Inferior parietal cortex (tissue), 1 donor: Measurements from ENCODE around the gene TRANK1.
"Not testable (repeated sequence)": the region's sequence is repeated elsewhere in the genome, so short reads cannot be mapped to it uniquely, and the experiment has no call there.

Experiments used
- DNase-seq: peaks from one replicate; pipeline ENCODE4 v3.0.0-alpha.2; 2016; ENCODE audit errors: extremely low spot score

TRANK1 gene

GRCh38 chr3:36944641-36945270, at the start of gene TRANK1:
TSS of gene TRANK1 (minus strand) at chr3:36945054. CDS start at chr3:36944809, 245 bp downstream.
- DNase-seq, result peak; percentile 39

GRCh38 chr3:36993326-36994283, 48.8 kb upstream of the TRANK1 start, which contains the start of gene MLH1:
TSS of gene MLH1 (plus strand) at chr3:36993518. CDS start at chr3:36993548, 30 bp downstream.
- DNase-seq, result peak; percentile 100

DNA sequence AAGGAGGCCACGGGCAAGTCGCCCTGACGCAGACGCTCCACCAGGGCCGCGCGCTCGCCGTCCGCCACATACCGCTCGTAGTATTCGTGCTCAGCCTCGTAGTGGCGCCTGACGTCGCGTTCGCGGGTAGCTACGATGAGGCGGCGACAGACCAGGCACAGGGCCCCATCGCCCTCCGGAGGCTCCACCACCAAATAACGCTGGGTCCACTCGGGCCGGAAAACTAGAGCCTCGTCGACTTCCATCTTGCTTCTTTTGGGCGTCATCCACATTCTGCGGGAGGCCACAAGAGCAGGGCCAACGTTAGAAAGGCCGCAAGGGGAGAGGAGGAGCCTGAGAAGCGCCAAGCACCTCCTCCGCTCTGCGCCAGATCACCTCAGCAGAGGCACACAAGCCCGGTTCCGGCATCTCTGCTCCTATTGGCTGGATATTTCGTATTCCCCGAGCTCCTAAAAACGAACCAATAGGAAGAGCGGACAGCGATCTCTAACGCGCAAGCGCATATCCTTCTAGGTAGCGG, 48.0 kb upstream of the TRANK1 start, which contains the start of gene EPM2AIP1:
EPM2AIP1 (minus strand) TSS at position 326 of the 520 bp plus-strand sequence; CDS start at position 272, 54 bp downstream.
- DNase-seq, result no peak

GRCh38 chr3:36991923-36992805, 47.3 kb upstream of the TRANK1 start:
- DNase-seq, result peak; percentile 60

DNA sequence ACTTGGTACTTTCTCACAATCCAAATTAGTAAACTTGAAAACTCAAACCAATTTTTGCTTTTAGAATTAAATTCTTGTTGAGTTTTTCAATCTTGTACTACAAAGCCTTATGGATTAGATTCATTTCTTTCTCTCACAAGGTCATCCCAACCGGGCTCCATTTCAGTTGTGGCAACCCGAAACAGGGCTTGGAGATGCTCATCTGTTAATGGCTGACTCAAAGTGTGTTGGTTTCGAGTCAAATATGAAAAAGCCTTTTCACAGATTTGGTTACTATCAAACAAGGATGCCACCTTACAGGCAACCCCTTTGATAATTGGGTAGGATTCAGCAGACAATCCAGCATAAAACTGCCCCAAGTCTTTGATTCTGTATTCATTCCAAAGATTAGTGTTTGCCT, 46.3 kb upstream of the TRANK1 start:
- no peak for DNase-seq

DNA sequence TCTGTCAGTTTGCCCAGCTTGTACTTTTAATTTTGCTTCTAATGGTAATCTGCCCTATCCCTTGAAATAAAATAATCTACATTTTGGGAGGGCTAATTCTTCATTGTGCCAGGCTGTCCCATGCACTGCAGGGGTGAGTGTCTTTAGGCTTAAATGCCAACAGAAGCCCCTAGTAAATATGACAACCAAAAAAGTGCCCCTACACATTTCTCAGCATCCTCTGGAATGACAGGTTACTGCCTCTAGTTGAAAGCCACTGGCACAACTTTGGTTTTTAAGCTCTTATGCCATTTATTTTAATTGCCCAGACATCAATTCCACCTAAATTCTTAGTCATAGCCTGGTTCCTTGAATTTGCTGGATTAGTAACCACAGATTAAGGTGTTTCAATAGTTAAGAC, 44.7 kb upstream of the TRANK1 start:
- no peak for DNase-seq

- no peak for DNase-seq
Measured at GRCh38 chr3:36989005-36989404, 44.2 kb upstream of the TRANK1 start.

GRCh38 chr3:36988356-36988755, 43.5 kb upstream of the TRANK1 start:
- DNase-seq, result no peak

DNA sequence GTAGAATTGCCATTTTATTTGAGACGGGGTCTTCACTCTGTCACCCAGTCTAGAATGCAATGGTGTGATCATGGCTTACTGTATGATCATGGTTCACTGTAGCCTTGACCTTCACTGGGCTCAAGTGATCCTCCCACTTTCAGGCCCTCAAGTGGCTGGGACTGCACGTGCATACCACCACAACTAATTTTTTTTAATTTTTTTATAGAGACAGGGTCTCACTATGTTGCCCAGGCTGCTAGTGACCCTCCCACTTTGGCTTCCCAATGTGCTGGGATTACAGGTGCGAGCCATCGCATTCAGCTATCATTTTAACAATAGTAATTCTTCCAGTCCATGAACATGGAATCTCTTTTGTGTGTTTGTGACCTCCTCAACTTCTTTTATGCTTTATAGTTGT, 36.2 kb upstream of the TRANK1 start:
- no peak for DNase-seq

GRCh38 chr3:36973139-36973538, 28.3 kb upstream of the TRANK1 start:
- DNase-seq, result no peak

DNA sequence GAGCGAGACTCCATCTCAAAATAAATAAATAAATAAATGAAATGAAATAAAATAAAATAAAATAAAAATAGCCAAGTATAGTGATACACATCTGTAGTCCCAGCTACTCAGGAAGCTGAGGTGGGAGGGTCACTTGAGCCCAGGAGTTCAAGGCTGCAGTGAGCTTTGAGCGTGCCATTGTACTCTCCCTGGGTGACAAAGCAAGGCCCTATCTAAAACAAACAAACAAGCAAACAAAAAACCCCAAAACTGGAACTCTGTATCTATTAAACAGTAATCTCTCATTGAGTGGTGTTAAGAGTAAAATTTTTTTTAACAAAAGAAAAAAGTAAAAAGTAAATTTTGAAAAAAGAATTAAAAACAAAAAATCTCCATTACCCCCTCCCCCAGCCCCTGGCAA, 27.3 kb upstream of the TRANK1 start:
- DNase-seq, result no peak

DNA sequence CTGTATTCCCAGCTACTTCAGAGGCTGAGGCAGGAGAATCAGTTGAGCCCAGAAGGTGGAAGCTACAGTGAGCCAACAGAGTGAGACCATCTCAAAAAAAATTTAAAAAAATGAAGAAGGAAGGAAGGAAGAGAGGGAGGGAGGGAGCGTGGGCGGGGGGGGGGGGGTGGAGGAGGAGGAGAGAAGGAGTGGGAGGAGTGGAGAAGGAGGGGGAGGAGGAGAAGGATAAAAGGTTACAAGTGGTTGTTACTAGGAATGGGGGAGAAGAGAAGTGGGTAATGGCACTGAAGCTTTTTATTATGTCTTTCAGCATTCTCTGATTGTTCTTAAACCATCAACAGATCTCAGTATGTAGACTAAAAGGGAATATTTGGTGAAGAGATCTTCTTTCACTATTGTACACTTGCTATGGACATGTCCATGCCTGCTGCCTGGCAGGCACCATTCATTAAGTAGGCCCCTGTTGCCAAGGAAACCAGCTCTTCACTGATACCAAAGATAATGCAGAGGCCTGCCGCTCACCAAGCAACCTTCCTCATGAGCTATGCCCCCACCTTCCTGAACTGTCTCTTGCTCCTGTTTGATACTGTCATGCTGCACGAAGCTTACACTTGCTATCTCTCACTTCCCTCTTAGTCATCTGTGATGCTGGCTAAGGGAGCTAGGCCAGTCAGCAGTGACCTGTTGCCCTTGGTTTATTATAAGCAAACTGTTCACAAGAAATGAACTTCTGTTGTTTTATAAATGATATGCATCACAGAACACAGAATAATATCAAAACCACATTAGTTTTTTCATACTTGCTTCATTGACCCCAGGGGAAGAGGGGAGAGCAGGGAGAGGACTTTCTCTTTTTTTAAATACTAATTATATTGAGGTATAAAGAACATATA, 24.9 kb upstream of the TRANK1 start:
- DNase-seq, result peak; percentile 70

DNA sequence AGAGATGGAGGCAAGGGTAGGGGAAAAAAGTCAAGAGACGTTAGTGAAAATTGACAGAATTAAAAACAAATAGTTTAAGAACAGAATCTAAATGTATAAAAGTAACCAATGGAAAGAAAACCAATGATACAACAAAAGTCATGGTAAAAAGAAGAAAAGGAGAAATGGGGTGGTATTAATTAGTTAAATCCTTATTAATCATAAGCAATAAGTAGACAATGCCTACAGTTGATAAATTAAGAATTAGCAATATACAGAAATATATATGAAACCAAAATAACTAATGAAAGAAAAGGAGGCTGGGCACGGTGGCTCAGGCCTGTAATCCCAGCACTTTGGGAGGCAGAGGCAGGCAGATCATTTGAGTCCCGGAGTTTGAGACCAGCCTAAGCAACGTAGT, 24.2 kb upstream of the TRANK1 start:
- no peak for DNase-seq

- DNase-seq, result no peak
Measured at GRCh38 chr3:36965440-36965839, 20.6 kb upstream of the TRANK1 start.

- DNase-seq, result no peak
Measured at GRCh38 chr3:36964817-36965216, 20.0 kb upstream of the TRANK1 start.

GRCh38 chr3:36964331-36964730, 19.5 kb upstream of the TRANK1 start:
- no peak for DNase-seq

DNA sequence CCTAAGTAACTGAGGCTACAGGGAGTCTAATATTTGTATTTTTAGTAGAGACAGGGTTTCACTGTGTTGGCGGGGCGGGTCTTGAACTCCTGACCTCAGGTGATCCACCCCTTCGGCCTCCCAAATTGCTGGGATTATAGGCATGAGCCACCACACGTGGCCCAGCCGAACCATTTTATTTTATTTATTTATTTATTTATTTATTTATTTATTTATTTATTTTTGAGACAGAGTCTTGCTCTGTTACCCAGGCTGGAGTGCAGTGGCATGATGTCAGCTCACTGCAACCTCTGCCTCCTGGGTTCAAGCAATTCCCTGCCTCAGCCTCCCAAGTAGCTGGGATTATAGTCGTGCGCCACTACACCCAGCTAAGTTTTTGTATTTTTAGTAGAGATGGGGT, 18.2 kb upstream of the TRANK1 start:
- not testable (repeated sequence) for DNase-seq

GRCh38 chr3:36960502-36960901, 15.6 kb upstream of the TRANK1 start:
- DNase-seq, result no peak

GRCh38 chr3:36959821-36960220, 15.0 kb upstream of the TRANK1 start:
- DNase-seq, result no peak
